OCI-LY7 (cell line): Measurements from ENCODE around the gene ZKSCAN1.

ENCODE experiments used
- EZH2phosphoT487 ChIP-seq: fragments of 200-600 bp; sonication (generic); IDR thresholded peaks from 2 replicates; pipeline ENCODE4 v1.6.1; 2018; ENCODE audit warnings: low read depth, borderline replicate concordance, mild to moderate bottlenecking, mixed run types, antibody characterized with exemption, low read length, moderate library complexity, mixed read lengths
- TF ChIP-seq, protein P1 (sequence below): fragments of 200-600 bp; sonication (generic); conservative IDR thresholded peaks from 2 replicates; pipeline ENCODE4 v1.5.1; 2014; ENCODE audit warnings: mild to moderate bottlenecking, antibody characterized with exemption, low read length, moderate library complexity, mixed read lengths

DNA sequence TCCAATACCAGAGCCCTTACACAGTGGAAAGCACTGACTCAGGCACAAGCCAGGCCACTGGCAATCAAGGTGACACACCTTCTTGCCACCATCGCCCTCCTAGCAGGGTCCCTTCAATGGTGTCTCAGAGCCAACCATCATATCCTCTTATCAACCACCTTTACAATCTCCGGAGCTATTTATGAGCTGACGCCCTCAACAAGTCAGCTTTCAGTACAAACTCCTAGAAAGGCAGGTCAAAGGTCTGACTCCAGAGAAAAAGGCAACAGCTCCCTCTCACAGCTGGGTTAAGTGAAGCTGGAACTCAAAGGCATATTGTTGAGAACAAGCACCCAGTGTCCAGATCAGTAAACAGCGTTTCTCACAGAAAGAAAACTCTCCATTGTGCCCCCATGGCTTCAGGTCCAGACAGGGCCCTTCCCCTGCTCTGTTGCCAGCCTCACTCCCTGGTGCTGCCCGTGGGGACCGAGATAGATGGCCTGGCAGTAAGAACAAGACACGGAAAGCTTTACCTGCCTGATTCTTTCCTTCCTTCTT lies 63.7 kb downstream of the ZKSCAN1 start:
- TF ChIP-seq, protein P1, sequence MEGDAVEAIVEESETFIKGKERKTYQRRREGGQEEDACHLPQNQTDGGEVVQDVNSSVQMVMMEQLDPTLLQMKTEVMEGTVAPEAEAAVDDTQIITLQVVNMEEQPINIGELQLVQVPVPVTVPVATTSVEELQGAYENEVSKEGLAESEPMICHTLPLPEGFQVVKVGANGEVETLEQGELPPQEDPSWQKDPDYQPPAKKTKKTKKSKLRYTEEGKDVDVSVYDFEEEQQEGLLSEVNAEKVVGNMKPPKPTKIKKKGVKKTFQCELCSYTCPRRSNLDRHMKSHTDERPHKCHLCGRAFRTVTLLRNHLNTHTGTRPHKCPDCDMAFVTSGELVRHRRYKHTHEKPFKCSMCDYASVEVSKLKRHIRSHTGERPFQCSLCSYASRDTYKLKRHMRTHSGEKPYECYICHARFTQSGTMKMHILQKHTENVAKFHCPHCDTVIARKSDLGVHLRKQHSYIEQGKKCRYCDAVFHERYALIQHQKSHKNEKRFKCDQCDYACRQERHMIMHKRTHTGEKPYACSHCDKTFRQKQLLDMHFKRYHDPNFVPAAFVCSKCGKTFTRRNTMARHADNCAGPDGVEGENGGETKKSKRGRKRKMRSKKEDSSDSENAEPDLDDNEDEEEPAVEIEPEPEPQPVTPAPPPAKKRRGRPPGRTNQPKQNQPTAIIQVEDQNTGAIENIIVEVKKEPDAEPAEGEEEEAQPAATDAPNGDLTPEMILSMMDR: no peak
- no peak for TF ChIP-seq EZH2phosphoT487
